HepG2 (cell line): ENCODE measurements around the gene AKAP8. TPM values are rescaled to one million over a fixed set of nuclear protein-coding genes. Genes with fewer than 3 reads are reported as not detected.

Source experiments
- ATAC-seq: fragments of 200-7000 bp; cut with Tn5 transposase; 3 replicates; pipeline ENCODE4 v1.9.1; 2020; ENCODE audit warnings: mild to moderate bottlenecking, moderate library complexity
- BruUV-seq: library from RNA; stranded (reverse); fragments of 400-500 nt; replicated peaks from 2 replicates; lab custom pipeline; 2021; lab: Mats Ljungman, UMichigan
- CTCF ChIA-PET: fragments of 300-600 bp; formaldehyde crosslinking; extraction: SDS; loops from one replicate; lab custom pipeline; 2021; ENCODE audit warnings: low total read pairs, inconsistent platforms, low intra/inter-chr PET ratio; lab: Yijun Ruan, JAX
- POLR2A ChIA-PET: fragments of 350-600 bp; sonication (Branson Sonifier 250); formaldehyde crosslinking; loops from one replicate; lab custom pipeline; 2020; ENCODE audit warnings: antibody characterized with exemption, inconsistent platforms; lab: Yijun Ruan, JAX
- DNase-seq: peaks from one replicate; pipeline ENCODE4 v3.0.0-alpha.2; 2015; ENCODE audit warnings: low spot score
- FAIRE-seq: peaks from 3 replicates; lab custom pipeline; 2011; peaks lifted over from hg19 to GRCh38; lab: Jason Lieb, UNC
- H2AFZ ChIP-seq: one replicate; pipeline ENCODE4 v1.6.1; 2011; ENCODE audit warnings: low read length, inconsistent platforms
- H3K27ac ChIP-seq: fragments of 300-600 bp; 3 replicates; pipeline ENCODE4 v1.8.0; 2011; ENCODE audit warnings: mixed run types, mild to moderate bottlenecking, mixed read lengths, low read length, inconsistent platforms; ENCODE audit not compliant: insufficient read depth; ENCODE audit errors: extremely low read length
- H3K27me3 ChIP-seq, 2 experiments: fragments of 200-600 bp in 1 of 2; 2 replicates in 1 of 2; 3 replicates in 1 of 2; pipeline versions ENCODE4 v1.6.0 to v1.8.0; 2011; ENCODE audit warnings: low read length in 2 of 2, mild to moderate bottlenecking in 2 of 2, moderate library complexity in 2 of 2, inconsistent platforms in 1 of 2; ENCODE audit not compliant: insufficient read depth in 2 of 2, control insufficient read depth in 1 of 2
- H3K36me3 ChIP-seq, 2 experiments: fragments of 200-600 bp in 1 of 2; replicated peaks in 1 of 2; 2 replicates in 1 of 2; 3 replicates in 1 of 2; pipeline versions ENCODE4 v1.5.1 to v1.8.0; 2011; ENCODE audit warnings: low read length in 2 of 2, inconsistent platforms in 1 of 2; ENCODE audit not compliant: insufficient read depth in 2 of 2, control insufficient read depth in 1 of 2
- H3K4me1 ChIP-seq: 2 replicates; pipeline ENCODE4 v1.5.1; 2012; ENCODE audit warnings: low read length, inconsistent platforms; ENCODE audit not compliant: insufficient read depth
- H3K4me2 ChIP-seq: 2 replicates; pipeline ENCODE4 v1.6.0; 2011; ENCODE audit warnings: low read depth, low read length, inconsistent platforms
- H3K4me3 ChIP-seq, 3 experiments: fragments of 200-600 bp in 1 of 3; sonication (generic), shearing (Covaris generic) in 1 of 3; replicated peaks in 1 of 3; 2 replicates each; pipeline ENCODE4 v1.5.1; 2011 to 2016; ENCODE audit warnings: low read length in 3 of 3, inconsistent platforms in 2 of 3, low read depth in 2 of 3, mild to moderate bottlenecking in 2 of 3, control low read depth in 1 of 3, mixed read lengths in 1 of 3; ENCODE audit not compliant: insufficient read depth in 1 of 3
- H3K79me2 ChIP-seq: one replicate; pipeline ENCODE4 v1.6.1; 2011; ENCODE audit warnings: low read length, inconsistent platforms; ENCODE audit not compliant: insufficient read depth
- H3K9ac ChIP-seq: 2 replicates; pipeline ENCODE4 v1.6.0; 2011; ENCODE audit warnings: mild to moderate bottlenecking, low read depth, low read length, inconsistent platforms; ENCODE audit not compliant: insufficient read depth
- H3K9me3 ChIP-seq: 2 replicates; pipeline ENCODE4 v1.5.1; 2012; ENCODE audit warnings: mild to moderate bottlenecking, low read length
- H4K20me1 ChIP-seq: 2 replicates; pipeline ENCODE4 v1.6.0; 2011; ENCODE audit warnings: inconsistent platforms, mild to moderate bottlenecking, low read length, moderate library complexity; ENCODE audit not compliant: insufficient read depth
- AGO2 ChIP-seq: fragments of 200-400 bp; formaldehyde crosslinking; optimal IDR thresholded peaks from 2 replicates; pipeline ENCODE3; 2017; ENCODE audit warnings: mild to moderate bottlenecking, low read depth, low read length, moderate library complexity
- HDAC6 ChIP-seq: fragments of 200-600 bp; sonication (generic); IDR thresholded peaks from 2 replicates; pipeline ENCODE4 v1.7.0; 2017; ENCODE audit warnings: mild to moderate bottlenecking, antibody characterized with exemption, low read length, low read depth
- MEF2D ChIP-seq: sonication (generic); formaldehyde crosslinking; IDR thresholded peaks from 2 replicates; pipeline ENCODE4 v1.5.1; 2020; ENCODE audit warnings: mild to moderate bottlenecking, missing genetic modification reagents
- RERE ChIP-seq: IDR thresholded peaks from 2 replicates; pipeline ENCODE4 v1.6.1; 2016; ENCODE audit warnings: low read depth, missing genetic modification reagents, missing compliant biosample characterization
- ZFAT ChIP-seq: sonication (generic); formaldehyde crosslinking; conservative IDR thresholded peaks from 2 replicates; pipeline ENCODE4 v1.8.1; 2023; ENCODE audit warnings: missing genetic modification reagents, inconsistent platforms
- WGBS: methylation state at CpG from one replicate; pipeline ENCODE4 v1.1.6; 2017; ENCODE audit warnings: low lambda C conversion rate; 5-methylcytosine and 5-hydroxymethylcytosine counted together
- in situ Hi-C: cut with HindIII; loops from 2 replicates; pipeline ENCODE4 v1.10.0; 2017; ENCODE audit warnings: low pct_unique_long_range_greater_than_20kb; ENCODE audit not compliant: extremely low pct_ligation_motif_present
- intact Hi-C: fragments of 100-400 bp; cut with micrococcal nuclease; formaldehyde crosslinking; loops from one replicate; pipeline ENCODE4 v1.10.0; 2022; ENCODE audit not compliant: unreplicated experiment
- polyA plus RNA-seq, 8 experiments: library from polyadenylated mRNA; depleted of rRNA in 3 of 8; stranded (reverse) in 7 of 8; unstranded in 1 of 8; fragments of >200 nt; fragmentation: Illumina TruSeq in 4 of 8; extraction: Trizol in 4 of 8; gene quantifications; 2 replicates each; pipeline versions ENCODE4 v1.2.1 to v1.2.3, GENCODE V29; 2011 to 2016; ENCODE audit warnings: low read depth in 4 of 8, missing spikeins in 1 of 8, mixed read lengths in 1 of 8; ENCODE audit not compliant: insufficient read depth in 1 of 8
- total RNA-seq, 5 experiments: library from RNA; depleted of rRNA; stranded (reverse); fragments of >200 nt; fragmentation: Illumina TruSeq; extraction: Trizol; gene quantifications; 2 replicates each; pipeline ENCODE4 v1.2.3, GENCODE V29; 2016; ENCODE audit warnings: low read depth in 1 of 5
- TF ChIP-seq, protein P1 (sequence below): sonication (generic); formaldehyde crosslinking; conservative IDR thresholded peaks from 2 replicates; pipeline ENCODE4 v1.4.0; 2020; ENCODE audit warnings: missing genetic modification reagents
- TF ChIP-seq, protein P2 (sequence below): sonication (generic); formaldehyde crosslinking; IDR thresholded peaks from 2 replicates; pipeline ENCODE4 v1.5.0; 2020; ENCODE audit warnings: missing genetic modification reagents

Gene AKAP8
- total and polyA plus RNA-seq, 2 of the 13 experiments (the other 11 are each of a cell fraction or from before 2014, with no cell fraction given), result 15.9 to 22.1 TPM

DNA sequence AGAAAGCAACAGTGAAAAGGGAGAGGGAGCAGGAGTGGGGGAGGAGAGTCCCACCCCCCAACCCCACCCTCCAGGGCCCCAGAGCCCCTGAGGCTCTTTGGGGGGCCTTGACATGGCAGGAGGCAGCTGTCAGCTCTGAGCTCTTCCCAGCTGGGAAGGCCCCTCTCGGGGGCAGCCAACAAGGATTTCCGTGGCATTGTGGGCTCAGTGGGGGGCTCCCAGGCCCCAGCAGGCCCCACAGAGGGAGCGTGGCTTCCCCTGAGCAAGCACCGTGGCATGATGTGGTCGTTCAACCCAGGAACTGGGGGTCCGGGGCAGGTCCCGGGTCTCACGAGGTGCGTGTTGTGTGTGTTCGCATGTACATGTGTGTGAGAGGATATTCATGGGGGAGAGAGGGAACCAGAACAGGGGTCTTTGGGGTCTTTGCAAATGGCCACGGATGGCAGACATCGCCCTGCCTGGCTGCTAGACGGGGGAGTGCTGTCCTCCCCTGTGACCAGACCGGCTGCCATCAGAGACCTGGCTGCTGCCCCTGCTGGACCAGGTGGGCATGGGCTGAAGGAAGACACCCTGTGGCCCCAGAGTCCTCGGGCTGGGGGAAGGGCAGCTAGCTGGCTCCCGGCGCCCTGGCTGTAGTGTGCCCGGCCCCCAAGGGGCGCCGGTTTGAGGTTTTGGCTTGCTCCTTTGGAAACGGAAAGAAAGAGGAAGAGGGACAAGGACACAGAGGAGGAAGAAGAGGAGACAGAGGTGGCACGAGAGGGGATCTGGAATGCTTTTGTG is 42.9 kb upstream of the AKAP8 start:
- FAIRE-seq, result no peak
- ATAC-seq, result no peak
- no peak overlapping the region for H3K4me3 ChIP-seq
- H3K79me2 ChIP-seq, result peaks cover 14% of the 10 kb centered on the region
- H3K27ac ChIP-seq, result no peak overlapping the region
- in situ Hi-C loops (loop anchor here (10.0 kb wide), 1 partner anchor 132 kb away; no protein-coding TSS in a partner anchor), intact Hi-C loops (no loop called here)
- H3K9ac ChIP-seq, result no peak overlapping the region
- H3K4me2 ChIP-seq, result no peak overlapping the region
- DNase-seq, result no peak
- H3K27me3 ChIP-seq, result no peaks in the 10 kb centered on the region; a peak in 1 of 5 replicates
- H3K36me3 ChIP-seq, result peaks cover 25 to 34% of the 10 kb centered on the region in 2 experiments; a peak in 4 of 5 replicates
- POLR2A ChIA-PET, result no interaction called here
- BruUV-seq, result no TSS peak
- peaks cover 4% of the 10 kb centered on the region; the same call in 1 of the 2 replicates for H4K20me1 ChIP-seq
- no peak overlapping the region for H2AFZ ChIP-seq
- H3K9me3 ChIP-seq, result no peaks in the 10 kb centered on the region; the same call in 1 of the 2 replicates
- WGBS, result 97% methylated on average over 21 of the region's 22 CpGs
- CTCF ChIA-PET, result no interaction called here
- TF ChIP-seq HDAC6 (no peak), AGO2 (peak; percentile 67)
- TF ChIP-seq, protein P1, sequence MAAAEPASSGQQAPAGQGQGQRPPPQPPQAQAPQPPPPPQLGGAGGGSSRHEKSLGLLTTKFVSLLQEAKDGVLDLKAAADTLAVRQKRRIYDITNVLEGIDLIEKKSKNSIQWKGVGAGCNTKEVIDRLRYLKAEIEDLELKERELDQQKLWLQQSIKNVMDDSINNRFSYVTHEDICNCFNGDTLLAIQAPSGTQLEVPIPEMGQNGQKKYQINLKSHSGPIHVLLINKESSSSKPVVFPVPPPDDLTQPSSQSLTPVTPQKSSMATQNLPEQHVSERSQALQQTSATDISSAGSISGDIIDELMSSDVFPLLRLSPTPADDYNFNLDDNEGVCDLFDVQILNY (CRISPR knock-in tag), result no peak
- TF ChIP-seq, all 625 proteins: peak for 1
- peaks cover 3% of the 10 kb centered on the region for H3K4me1 ChIP-seq

GRCh38 chr19:15421721-15422260 is 42.2 kb upstream of the AKAP8 start:
- no peak overlapping the region for H2AFZ ChIP-seq
- H3K4me2 ChIP-seq, result no peak overlapping the region
- no peaks in the 10 kb centered on the region; a peak in 1 of 5 replicates for H3K27me3 ChIP-seq
- in situ Hi-C loops (loop anchor here (10.0 kb wide), 1 partner anchor 133 kb away; no protein-coding TSS in a partner anchor), intact Hi-C loops (no loop called here)
- ChIA-PET POLR2A (no interaction called here), CTCF (no interaction called here)
- ATAC-seq (no peak), FAIRE-seq (no peak), DNase-seq (no peak)
- peaks cover 21% of the 10 kb centered on the region for H3K79me2 ChIP-seq
- H3K9ac ChIP-seq, result no peak overlapping the region
- WGBS, result 97% methylated on average over 15 of the region's 15 CpGs
- peaks cover 8% of the 10 kb centered on the region; the same call in 1 of the 2 replicates for H4K20me1 ChIP-seq
- peaks cover 21 to 27% of the 10 kb centered on the region in 2 experiments; a peak in 4 of 5 replicates for H3K36me3 ChIP-seq
- no peak overlapping the region for H3K4me3 ChIP-seq
- no peaks in the 10 kb centered on the region; the same call in 1 of the 2 replicates for H3K9me3 ChIP-seq
- H3K4me1 ChIP-seq, result peaks cover 10% of the 10 kb centered on the region
- no peak overlapping the region for H3K27ac ChIP-seq
- BruUV-seq, result no TSS peak
- no peak for TF ChIP-seq RERE (CRISPR knock-in tag)
- TF ChIP-seq ZFAT (CRISPR knock-in tag), result no peak
- TF ChIP-seq MEF2D (CRISPR knock-in tag), result no peak
- TF ChIP-seq, protein P2, sequence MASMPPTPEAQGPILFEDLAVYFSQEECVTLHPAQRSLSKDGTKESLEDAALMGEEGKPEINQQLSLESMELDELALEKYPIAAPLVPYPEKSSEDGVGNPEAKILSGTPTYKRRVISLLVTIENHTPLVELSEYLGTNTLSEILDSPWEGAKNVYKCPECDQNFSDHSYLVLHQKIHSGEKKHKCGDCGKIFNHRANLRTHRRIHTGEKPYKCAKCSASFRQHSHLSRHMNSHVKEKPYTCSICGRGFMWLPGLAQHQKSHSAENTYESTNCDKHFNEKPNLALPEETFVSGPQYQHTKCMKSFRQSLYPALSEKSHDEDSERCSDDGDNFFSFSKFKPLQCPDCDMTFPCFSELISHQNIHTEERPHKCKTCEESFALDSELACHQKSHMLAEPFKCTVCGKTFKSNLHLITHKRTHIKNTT, result no peak
